OCI-LY1 (cell line): ENCODE data around the gene WDHD1.

Source experiments
- EZH2 ChIP-seq: fragments of 200-600 bp; sonication (generic), shearing (Covaris generic); IDR thresholded peaks from 2 replicates; pipeline ENCODE4 v1.8.0; 2017; ENCODE audit warnings: borderline replicate concordance, mixed run types, mild to moderate bottlenecking, antibody characterized with exemption, low read length, moderate library complexity, mixed read lengths
- TF ChIP-seq, protein P1 (sequence below): fragments of 200-600 bp; sonication (generic), shearing (Covaris generic); IDR thresholded peaks from 2 replicates; pipeline ENCODE4 v1.5.1; 2017; ENCODE audit warnings: mild to moderate bottlenecking, antibody characterized with exemption, low read length, moderate library complexity, mixed read lengths

DNA sequence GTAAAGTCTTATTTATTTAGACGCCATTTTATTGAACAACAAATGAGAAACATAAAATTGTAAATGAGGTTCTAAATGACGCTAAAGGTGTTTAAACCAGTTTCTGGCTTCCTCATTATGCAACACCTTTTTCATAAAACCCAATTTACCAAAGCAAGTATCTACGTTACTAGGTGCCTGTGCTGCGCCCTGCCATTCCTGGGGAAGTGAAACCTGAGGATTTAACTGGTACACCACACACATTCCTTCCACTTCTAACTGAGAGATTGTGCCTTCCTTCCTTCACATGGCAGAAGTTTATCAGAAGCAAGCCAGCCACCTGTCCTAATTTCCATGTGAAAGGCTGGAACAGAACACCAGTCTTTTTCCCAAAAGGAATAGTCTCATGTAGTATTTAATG lies 84.0 kb downstream of the WDHD1 start:
- TF ChIP-seq, protein P1, sequence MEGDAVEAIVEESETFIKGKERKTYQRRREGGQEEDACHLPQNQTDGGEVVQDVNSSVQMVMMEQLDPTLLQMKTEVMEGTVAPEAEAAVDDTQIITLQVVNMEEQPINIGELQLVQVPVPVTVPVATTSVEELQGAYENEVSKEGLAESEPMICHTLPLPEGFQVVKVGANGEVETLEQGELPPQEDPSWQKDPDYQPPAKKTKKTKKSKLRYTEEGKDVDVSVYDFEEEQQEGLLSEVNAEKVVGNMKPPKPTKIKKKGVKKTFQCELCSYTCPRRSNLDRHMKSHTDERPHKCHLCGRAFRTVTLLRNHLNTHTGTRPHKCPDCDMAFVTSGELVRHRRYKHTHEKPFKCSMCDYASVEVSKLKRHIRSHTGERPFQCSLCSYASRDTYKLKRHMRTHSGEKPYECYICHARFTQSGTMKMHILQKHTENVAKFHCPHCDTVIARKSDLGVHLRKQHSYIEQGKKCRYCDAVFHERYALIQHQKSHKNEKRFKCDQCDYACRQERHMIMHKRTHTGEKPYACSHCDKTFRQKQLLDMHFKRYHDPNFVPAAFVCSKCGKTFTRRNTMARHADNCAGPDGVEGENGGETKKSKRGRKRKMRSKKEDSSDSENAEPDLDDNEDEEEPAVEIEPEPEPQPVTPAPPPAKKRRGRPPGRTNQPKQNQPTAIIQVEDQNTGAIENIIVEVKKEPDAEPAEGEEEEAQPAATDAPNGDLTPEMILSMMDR: no peak
- TF ChIP-seq EZH2: no peak
